NB4 (cell line): ENCODE measurements around the gene CDH23.
A peak's percentile ranks its signal among the peaks of the same experiment; 100 is the strongest.

ENCODE experiments used
- DNase-seq: peaks from one replicate; pipeline ENCODE4 v3.0.0; 2010; ENCODE audit warnings: low read depth
- H3K4me3 ChIP-seq: one replicate; pipeline ENCODE4 v1.5.1; 2011; ENCODE audit warnings: mild to moderate bottlenecking, low read depth, low read length, moderate library complexity
- MYC ChIP-seq: IDR thresholded peaks from 2 replicates; pipeline ENCODE4 v1.6.1; 2011; ENCODE audit warnings: low read depth, low read length
- POLR2A ChIP-seq: IDR thresholded peaks from 2 replicates; pipeline ENCODE4 v1.6.1; 2011; ENCODE audit warnings: mild to moderate bottlenecking; ENCODE audit not compliant: insufficient read length; ENCODE audit errors: extremely low read depth
- TF ChIP-seq, protein P1 (sequence below): IDR thresholded peaks from 2 replicates; pipeline ENCODE4 v1.6.1; 2011; ENCODE audit warnings: low read depth, low read length
- TF ChIP-seq, protein P2 (sequence below): IDR thresholded peaks from one replicate; pipeline ENCODE4 v1.5.1; 2012; ENCODE audit warnings: low read depth, low read length

Gene CDH23

DNA sequence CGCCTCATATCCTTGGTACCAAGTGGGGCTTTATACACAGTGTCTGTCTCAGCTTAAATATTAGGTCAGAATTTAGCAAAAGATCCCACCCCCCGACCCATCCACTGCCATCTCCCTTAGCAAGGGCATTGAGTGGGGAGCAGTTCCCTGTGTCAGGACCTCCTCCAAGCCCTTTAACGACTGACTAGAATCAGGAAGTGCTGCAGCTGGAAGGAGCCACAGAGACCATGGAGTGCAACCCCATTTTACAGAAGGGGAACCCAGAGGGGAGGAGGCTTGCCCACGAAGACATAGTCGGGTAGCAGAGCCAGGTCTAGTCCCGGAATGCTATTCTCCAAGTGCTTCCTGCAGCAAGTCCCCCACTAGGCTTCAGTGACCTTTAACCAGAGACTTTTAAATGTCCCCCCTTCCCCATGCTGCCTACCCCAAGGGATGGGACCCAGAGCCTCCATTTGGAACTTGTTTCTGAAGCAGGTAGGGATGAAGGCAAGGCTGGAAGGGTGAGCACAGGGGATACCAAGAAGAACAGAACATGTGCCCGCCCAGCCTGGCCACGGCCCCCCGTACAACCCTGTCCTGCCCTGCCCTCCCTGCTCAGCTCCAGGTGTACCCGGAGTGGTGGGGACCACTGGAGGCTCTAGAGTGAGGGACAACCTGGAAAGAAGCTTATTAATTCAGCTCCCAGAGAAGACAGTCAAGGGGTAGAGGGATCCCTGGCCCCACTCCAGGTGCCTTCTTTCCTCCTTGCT, 281.5 kb downstream of the CDH23 start:
- no peak overlapping the region for H3K4me3 ChIP-seq
- peak; percentile 49 for DNase-seq
- TF ChIP-seq, protein P1, sequence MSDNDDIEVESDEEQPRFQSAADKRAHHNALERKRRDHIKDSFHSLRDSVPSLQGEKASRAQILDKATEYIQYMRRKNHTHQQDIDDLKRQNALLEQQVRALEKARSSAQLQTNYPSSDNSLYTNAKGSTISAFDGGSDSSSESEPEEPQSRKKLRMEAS: no peak
- TF ChIP-seq POLR2A: no peak
- TF ChIP-seq, protein P2, sequence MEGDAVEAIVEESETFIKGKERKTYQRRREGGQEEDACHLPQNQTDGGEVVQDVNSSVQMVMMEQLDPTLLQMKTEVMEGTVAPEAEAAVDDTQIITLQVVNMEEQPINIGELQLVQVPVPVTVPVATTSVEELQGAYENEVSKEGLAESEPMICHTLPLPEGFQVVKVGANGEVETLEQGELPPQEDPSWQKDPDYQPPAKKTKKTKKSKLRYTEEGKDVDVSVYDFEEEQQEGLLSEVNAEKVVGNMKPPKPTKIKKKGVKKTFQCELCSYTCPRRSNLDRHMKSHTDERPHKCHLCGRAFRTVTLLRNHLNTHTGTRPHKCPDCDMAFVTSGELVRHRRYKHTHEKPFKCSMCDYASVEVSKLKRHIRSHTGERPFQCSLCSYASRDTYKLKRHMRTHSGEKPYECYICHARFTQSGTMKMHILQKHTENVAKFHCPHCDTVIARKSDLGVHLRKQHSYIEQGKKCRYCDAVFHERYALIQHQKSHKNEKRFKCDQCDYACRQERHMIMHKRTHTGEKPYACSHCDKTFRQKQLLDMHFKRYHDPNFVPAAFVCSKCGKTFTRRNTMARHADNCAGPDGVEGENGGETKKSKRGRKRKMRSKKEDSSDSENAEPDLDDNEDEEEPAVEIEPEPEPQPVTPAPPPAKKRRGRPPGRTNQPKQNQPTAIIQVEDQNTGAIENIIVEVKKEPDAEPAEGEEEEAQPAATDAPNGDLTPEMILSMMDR: no peak
- TF ChIP-seq MYC: no peak

DNA sequence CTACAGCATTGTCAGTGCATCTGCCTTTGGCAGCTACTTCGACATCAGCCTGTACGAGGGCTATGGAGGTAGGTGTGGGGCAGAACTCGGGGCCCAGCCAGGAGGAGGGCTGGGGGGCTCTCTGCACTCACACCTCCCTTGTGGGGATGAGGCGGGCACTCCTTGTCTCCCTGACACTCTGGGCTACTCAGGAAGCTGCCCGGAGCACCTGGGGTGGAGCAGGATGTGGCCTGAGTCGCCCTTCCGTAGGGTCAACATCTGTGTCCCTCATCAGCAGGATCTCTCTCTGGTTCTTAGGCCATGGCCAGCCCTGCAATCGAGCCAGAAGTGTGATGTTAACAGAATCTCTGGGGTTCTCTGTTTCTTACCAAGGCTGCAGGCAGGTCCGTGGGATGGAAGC, 282.7 kb downstream of the CDH23 start:
- DNase-seq: no peak
- TF ChIP-seq, protein P1: no peak
- TF ChIP-seq POLR2A (no peak), MYC (no peak)
- TF ChIP-seq, protein P2: no peak
- H3K4me3 ChIP-seq: no peak overlapping the region

DNA sequence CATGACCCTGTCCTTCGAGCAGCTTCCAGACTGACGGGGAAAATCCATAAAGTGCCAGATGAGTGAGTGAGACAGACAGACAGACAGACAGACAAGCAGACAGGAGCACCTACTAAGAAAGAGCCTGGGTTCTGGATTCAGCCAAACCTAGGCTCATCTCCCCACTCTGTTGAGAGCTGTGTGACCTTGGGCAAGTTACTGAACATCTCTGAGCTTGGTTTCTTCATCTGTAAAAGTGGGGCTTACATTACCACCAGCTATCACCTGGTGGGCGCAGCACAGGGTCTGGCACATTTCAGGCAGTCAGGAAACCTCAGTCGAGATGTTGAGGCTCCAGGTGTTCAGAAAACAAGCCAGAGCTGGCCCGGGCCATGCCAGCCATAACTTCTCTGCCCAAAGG, 285.3 kb downstream of the CDH23 start:
- TF ChIP-seq, protein P2: no peak
- H3K4me3 ChIP-seq: no peak overlapping the region
- no peak for DNase-seq

DNA sequence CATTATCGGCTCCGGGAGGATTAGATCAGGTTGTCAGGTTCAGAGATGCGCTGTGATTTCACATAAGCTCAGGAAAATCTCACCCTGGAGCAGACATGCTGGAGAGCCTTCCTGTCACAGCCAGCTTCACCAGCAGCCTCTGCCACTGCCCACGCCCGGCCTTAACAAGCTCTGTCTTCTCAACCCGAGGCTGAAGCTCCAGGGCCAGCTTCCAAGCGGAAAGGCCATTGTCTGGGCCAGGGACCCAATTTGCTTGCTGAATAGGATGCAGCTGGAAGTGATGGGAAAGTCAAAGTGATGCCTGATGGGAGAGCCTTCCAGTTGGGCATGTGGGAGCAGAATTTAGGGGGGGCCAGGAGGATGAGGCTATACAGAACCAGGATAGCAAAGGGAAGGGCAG, 286.6 kb downstream of the CDH23 start:
- TF ChIP-seq POLR2A: no peak
- TF ChIP-seq, protein P2: no peak
- H3K4me3 ChIP-seq: no peak overlapping the region
- no peak for DNase-seq

DNA sequence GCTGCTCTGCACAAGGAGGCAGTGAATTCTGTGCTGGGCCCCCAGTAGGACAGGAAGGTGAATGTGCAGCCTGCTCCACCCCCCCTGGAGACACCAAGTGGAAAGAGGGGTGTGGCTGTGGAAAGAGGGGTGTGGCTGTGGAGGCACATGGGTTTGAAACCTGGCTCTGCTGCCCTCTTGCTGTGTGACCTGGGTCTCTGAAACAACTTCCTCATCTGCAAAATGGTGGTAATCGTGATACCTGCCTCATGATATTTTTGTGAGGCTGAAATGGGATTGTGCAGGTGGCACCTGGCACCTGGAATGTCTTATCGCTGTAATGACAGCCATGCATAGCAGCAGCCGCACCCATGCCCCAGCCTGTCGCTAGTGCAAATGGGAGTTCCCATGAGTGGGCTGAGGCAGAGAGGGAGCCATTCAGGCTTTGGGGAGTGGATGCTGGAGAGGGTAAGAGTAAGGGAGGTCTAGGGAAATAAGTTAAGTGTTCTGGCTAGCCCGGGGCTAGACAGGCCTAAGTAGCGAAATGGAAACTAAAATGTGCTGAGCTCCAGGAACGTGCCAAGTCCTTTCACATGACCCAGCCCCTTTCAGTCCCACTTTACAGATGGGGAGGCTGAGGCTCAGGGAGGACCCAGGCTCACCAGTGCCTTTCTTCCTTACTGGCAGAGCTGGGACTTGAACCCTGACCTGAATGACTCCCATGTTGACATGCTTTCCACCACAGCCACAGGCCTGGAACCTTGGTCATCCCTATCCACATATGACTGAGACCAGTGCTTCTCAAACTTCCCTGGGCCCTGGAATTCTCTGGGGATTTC, 287.8 kb downstream of the CDH23 start:
- no peak overlapping the region for H3K4me3 ChIP-seq
- DNase-seq: peak; percentile 55
- TF ChIP-seq, protein P2: no peak
- TF ChIP-seq, protein P1: no peak; the same call in 1 of the 2 replicates
- TF ChIP-seq MYC (no peak), POLR2A (no peak)
